ENCODE results near the gene CASQ1.

The CASQ1 gene

DNA sequence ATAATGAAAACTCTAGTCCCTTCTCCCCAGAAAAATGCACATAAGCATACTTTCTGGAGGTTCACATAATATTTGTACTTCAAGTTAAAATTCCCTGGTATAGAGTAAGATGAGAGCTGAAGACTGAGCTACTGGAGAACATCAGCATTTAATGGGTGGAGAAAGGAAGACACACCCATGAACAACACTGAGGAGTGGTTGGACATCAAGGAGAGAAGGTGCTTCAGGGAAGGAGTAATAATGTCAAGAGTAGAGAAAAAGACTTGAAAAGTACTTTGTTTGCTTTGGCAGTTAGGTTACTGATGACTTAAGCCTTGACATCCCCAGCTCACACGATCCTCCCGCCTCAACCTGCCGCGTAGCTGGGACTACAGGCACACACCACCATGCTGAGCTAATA lies 36.7 kb downstream of the CASQ1 start:
- DNase-seq: no peak

DNA sequence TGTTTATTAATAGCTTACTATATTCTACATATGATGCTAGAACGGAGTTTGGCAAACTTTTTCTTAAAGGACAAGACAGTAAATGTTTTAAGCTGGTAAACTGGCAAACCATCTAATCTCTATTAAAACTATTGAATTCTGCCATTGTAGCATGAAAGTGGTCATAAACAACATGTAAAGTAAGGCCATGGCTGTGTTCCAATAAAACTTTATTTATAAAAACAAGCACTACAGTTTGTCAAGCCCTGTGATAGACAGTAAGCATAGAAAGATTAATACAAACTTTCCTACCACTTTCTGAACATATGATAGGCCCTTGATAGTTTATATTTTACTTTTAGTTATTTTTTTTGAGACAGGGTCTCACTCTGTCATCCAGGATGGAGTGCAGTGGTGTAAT lies 37.2 kb downstream of the CASQ1 start:
- no peak for DNase-seq

DNA sequence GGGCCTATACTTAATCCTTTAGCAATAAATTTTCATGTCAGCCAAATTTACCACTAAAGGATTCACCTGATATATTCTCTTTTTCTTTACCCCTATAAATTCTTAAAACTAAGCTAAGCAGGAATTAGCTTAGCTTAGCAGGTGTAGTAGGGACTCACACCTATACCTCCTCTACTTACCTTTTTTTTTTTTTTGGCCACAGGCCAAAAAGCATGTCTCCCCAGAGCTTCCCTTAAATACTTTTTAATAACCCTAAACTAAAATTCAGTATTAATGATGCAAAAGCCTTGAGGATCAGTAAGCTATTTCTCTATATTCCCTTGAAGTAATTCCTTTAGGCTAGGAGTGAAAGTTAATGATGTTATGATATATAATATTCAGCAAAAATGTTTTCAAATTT lies 38.1 kb downstream of the CASQ1 start:
- DNase-seq: no peak

DNA sequence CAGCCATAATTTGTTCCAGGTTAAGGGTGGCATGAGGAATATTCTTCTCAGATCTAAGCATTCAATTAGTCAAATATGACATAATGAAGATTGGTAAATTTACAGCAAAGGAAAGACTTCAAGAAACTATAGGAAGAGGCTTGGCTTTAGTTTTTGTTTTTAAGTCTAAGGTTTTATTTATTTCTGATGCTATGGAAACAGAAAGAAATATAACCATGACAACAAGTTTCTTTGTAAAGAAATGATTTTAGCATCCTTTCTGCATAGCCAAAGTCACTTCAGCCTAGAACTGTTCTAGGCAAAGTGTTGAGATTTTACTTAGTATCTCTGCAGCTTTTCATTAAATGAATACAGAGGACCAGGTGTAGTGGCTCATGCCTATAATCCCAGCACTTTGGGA lies 42.5 kb downstream of the CASQ1 start:
- no peak for DNase-seq

DNA sequence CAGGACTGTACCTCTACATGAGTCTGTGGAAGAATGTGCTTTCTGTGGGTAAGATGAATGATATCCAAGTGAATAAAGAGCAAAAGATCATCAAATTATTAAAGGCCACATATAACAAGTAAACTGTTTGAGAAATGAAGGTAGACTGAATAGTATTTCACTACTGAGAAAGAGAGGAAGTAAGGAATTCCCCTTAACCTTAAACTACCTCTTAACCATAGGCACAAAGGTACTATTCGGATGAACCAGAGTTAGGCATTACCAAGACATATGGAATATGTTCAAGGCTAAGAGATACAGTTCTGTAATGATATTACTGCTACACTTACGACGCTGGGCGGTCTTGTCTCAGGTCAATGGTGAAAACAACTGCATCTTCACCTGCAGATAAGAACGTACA lies 46.4 kb downstream of the CASQ1 start:
- no peak for DNase-seq

DNA sequence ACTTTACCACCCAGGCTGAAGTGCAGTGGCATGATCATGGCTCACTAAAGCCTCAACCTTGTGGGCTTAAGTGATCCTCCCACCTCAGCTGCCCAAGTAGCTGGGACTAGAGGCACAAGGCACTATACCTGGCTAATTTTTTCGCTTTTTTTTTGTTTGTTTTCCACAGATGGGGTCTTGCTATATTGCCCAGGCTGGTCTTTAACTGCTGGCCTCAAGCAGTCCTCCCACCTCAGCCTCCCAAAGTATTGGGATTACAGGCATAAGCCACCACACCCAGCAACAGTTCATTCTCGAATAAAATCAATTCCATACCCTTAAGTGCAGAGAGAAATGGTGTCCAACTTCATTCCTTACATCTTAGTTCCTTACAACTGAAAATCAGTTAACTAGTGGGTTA lies 47.2 kb downstream of the CASQ1 start:
- no peak for DNase-seq

DNA sequence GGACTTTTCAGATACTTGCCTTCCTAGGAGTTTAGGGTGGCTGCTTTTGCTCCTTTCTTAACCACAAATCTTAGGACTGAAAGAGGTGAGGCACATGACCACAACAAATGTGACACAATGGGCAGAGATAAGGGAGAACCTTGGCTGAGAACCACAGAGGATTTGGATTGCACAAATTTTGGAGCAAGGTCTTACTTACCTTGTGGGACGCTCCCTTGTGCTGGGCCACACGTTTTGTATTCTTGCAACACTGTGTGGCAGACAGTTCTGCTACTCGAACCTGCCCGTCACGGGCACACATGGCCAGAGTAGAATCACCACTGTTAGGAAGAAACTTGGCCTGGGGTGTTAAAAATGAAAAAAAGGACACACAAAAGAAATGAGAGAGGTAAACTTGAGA lies 48.0 kb downstream of the CASQ1 start:
- no peak for DNase-seq

DNA sequence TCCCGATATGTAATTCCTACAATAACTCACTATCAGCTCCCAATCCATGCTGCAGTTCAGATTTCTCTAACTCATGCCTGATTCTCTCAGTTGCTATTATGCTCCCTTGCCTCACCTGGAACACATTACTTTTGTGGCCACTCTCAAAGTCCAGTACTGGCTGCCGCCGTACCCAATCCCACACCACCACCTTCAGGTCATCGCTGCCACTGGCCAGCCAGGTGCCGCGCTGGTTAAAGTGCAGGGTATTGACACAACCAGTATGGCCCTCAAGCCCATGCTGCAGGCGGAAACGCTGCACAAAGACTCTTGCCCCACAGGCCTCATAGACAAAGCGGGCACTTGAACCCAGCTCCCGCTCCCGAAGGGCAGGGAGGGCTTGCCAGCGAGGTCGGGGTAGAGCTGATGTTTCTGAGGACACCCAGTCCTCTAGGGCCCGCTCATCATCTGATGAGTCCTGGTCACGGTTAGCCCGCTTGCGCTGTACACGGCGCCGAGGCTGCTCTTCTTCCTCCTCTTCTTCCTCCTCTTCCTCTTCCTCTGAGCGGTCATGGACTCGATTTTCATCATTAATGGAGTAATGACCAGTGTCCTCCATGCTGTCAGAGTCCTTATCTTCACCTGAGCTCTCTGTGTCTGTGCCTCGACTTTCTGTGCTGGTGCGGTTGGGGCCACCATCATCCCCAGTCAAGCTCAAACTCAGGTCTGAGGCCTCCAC lies 49.4 kb downstream of the CASQ1 start:
- no peak for DNase-seq

DNA sequence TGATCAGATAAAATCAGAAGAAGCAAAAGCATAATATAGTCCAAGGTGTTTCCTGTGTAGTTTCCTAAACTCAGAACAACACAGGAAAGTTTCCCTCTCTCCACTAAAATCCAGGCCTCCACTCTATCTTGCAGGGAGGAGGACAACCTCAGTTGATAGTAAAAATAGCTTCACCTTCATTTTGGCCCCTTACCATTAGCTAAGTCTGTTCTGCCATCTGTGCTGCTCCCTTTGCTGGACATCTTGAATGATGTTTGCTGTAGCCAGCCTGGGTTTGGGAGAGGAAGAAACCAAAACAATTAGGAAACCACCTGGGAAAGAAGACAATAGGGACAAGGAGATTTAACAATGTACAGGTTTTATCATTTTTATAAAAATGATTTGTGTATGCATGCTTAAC lies 53.4 kb downstream of the CASQ1 start:
- no peak for DNase-seq

DNA sequence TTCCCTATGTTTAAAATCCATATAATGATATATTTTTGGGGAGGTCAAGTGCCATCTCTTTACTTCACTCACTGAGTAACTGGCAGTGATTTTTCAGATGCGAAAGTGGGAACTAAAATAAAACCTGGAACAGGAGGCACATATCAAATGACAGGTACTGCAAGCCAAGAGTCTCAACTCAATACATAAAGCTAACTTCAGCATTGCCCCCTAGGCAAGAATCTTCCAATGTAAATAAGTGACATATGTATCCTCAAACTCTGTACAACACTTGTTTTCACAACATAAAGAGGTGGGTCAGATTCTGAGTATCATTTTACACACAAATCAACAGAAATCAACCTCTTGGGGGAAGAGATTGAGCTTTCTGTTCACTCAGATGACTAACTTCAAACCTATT lies 53.8 kb downstream of the CASQ1 start:
- DNase-seq: no peak

DNA sequence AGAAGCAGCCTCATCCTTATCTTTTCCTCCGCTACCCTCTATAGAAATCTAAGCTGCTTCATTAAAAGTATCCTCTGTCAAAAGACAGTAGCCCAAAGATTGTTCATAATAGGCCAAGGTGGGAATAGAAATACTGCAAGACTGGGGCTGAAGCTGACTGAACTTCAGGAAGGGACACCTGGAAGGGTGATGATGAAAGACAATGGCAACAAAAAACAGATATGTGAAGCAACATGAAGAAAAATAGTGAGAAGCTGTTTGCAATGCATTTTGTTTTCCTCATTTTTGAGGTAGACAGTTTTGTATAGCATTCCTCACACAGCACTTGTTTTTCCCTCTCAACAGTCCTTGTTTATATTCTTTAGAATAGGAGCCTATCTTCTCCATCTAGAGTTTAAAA lies 55.1 kb downstream of the CASQ1 start:
- DNase-seq: no peak

DNA sequence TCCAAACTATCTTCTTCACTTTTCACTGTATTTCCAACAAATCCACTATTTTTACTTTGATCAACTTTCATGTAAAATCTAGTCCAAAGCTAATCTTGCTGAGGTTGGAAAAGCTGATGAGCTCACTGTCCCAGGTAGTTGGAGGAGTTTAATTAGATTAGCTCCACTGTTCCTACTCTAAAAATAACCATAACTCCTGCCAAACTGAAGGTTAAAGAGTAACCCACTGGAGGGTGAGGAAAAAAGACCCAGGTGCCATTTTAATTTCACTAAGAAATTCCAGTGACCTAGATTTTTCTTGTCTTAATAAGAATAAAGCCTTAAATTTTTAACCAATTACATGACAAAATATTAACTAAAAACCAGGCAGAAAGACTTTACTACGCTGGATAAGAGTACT lies 56.7 kb downstream of the CASQ1 start:
- DNase-seq: no peak

DNA sequence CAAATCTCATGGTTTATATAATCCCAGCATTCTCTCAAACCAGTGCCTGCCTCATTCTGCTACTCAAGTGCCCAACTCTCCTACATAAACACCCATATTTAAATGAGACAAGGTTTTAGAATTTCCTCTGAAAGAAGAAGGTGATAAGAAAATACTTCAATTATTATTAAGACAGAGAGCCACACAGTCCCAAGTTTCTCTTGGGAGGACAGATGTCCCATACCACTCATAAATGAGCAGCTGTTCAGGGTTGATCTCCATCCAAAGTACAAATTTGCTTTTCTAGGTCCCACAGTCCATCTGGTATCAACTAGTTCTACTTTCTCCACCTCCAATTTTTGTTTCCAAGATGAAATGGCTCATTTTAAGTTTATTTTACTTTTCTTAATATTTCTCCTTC lies 60.6 kb downstream of the CASQ1 start:
- DNase-seq: no peak
